ENCODE data around the gene IQGAP2. TPM values are rescaled to one million over a fixed set of nuclear protein-coding genes. Genes with fewer than 3 reads are reported as not detected.

The IQGAP2 gene
- total and polyA plus RNA-seq, 9 of the 15 experiments (the other 6 are each of a cell fraction or from before 2014, with no cell fraction given), result 8.7 to 23.2 (median 17.4) TPM

- TF ChIP-seq ZNF146 (CRISPR knock-in tag; IDR thresholded peaks at IDR 0.05; ENCODE audit: unreplicated experiment) (no peak), KLF13 (tag; IDR thresholded peaks at IDR 0.05; ENCODE audit: borderline replicate concordance, low read depth) (no peak), STAT5B (CRISPR knock-in tag; IDR thresholded peaks at IDR 0.05) (no peak), HCFC1 (IDR thresholded peaks at IDR 0.05; ENCODE audit: low read depth, low read length) (no peak), NCOA6 (IDR thresholded peaks at IDR 0.05) (no peak), ETV5 (CRISPR knock-in tag; IDR thresholded peaks at IDR 0.05; ENCODE audit: low read depth) (no peak), HES1 (IDR thresholded peaks at IDR 0.05; ENCODE audit: low read depth) (no peak), ELF1 (tag; IDR thresholded peaks at IDR 0.05) (no peak), VEZF1 (CRISPR knock-in tag; IDR thresholded peaks at IDR 0.05) (no peak), MCM3 (IDR thresholded peaks at IDR 0.05) (no peak), E2F6 (IDR thresholded peaks at IDR 0.05; ENCODE audit: borderline replicate concordance in 1 of 2, extremely low read depth in 1 of 2, insufficient read depth in 1 of 2, insufficient read length in 1 of 2, low read depth in 1 of 2, low read length in 1 of 2, poor library complexity in 1 of 2, severe bottlenecking in 1 of 2) (no peak), ESRRA (IDR thresholded peaks at IDR 0.05; ENCODE audit: borderline replicate concordance, low read depth) (peak; percentile 26; the same call in 1 of the 2 replicates), KLF16 (IDR thresholded peaks at IDR 0.05) (no peak), ZNF79 (CRISPR knock-in tag; IDR thresholded peaks at IDR 0.05; ENCODE audit: low read depth) (no peak), GATAD2A (IDR thresholded peaks at IDR 0.05) (no peak), SPI1 (IDR thresholded peaks at IDR 0.05; ENCODE audit: borderline replicate concordance, low read depth, low read length) (peak; percentile 34; the same call in 1 of the 2 replicates), L3MBTL2 (IDR thresholded peaks at IDR 0.05) (no peak), SMAD1 (IDR thresholded peaks at IDR 0.05; ENCODE audit: low read depth, low read length, partially characterized antibody) (no peak), SRSF9 (IDR thresholded peaks at IDR 0.05; ENCODE audit: borderline replicate concordance, low read depth, low read length) (no peak), TEAD4 (IDR thresholded peaks at IDR 0.05; ENCODE audit: low read length) (peak; percentile 14; the same call in 1 of the 2 replicates), TEAD4 (CRISPR knock-in tag; IDR thresholded peaks at IDR 0.05; ENCODE audit: borderline replicate concordance) (no peak), ZNF384 (IDR thresholded peaks at IDR 0.05; ENCODE audit: low read depth, low read length) (no peak), ETV6 (IDR thresholded peaks at IDR 0.05; ENCODE audit: borderline replicate concordance in 1 of 2, low read depth in 2 of 2, low read length in 1 of 2) (no peak), ETV6 (CRISPR knock-in tag; IDR thresholded peaks at IDR 0.05; ENCODE audit: borderline replicate concordance) (no peak), ZNF280B (CRISPR knock-in tag; IDR thresholded peaks at IDR 0.05) (no peak)
Measured at GRCh38 chr5:76457674-76458485, 54.8 kb downstream of the IQGAP2 start (continued).
